GM20000 (cell line): ENCODE data around the gene RNF149.
"Not testable (repeated sequence)": the region's sequence is repeated elsewhere in the genome, so short reads cannot be mapped to it uniquely, and the experiment has no call there.

Experiments
- DNase-seq: peaks from one replicate; pipeline ENCODE4 v3.0.0; 2012; ENCODE audit warnings: low spot score
- TF ChIP-seq, protein P1 (sequence below): IDR thresholded peaks from 2 replicates; pipeline ENCODE4 v1.5.1; 2012; ENCODE audit warnings: mild to moderate bottlenecking, control low read depth; ENCODE audit errors: extremely low read depth, missing control alignments

RNF149 gene

GRCh38 chr2:101241158-101241557 is 67.3 kb downstream of the RNF149 start:
- DNase-seq = no peak
- TF ChIP-seq, protein P1, sequence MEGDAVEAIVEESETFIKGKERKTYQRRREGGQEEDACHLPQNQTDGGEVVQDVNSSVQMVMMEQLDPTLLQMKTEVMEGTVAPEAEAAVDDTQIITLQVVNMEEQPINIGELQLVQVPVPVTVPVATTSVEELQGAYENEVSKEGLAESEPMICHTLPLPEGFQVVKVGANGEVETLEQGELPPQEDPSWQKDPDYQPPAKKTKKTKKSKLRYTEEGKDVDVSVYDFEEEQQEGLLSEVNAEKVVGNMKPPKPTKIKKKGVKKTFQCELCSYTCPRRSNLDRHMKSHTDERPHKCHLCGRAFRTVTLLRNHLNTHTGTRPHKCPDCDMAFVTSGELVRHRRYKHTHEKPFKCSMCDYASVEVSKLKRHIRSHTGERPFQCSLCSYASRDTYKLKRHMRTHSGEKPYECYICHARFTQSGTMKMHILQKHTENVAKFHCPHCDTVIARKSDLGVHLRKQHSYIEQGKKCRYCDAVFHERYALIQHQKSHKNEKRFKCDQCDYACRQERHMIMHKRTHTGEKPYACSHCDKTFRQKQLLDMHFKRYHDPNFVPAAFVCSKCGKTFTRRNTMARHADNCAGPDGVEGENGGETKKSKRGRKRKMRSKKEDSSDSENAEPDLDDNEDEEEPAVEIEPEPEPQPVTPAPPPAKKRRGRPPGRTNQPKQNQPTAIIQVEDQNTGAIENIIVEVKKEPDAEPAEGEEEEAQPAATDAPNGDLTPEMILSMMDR = no peak

DNA sequence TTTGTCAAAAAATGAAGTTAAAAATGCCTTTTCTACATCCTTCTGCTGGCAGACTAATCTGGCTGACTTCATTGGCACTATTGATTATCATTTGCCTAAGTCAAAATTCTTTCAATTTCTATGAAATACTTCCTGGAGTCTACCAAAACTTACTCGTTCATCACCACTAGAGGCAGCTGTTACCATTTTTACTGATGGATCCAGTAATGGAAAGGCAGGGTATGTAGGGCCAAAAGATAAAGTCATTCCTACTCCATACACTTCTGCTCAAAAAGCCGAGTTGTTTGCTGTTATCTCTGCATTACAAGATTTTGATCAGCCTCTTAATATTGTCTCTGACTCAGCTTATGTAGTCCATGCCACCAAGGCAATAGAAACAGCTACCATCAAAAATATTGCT is 67.8 kb downstream of the RNF149 start:
- TF ChIP-seq, protein P1 = peak; percentile 31
- DNase-seq = not testable (repeated sequence)

DNA sequence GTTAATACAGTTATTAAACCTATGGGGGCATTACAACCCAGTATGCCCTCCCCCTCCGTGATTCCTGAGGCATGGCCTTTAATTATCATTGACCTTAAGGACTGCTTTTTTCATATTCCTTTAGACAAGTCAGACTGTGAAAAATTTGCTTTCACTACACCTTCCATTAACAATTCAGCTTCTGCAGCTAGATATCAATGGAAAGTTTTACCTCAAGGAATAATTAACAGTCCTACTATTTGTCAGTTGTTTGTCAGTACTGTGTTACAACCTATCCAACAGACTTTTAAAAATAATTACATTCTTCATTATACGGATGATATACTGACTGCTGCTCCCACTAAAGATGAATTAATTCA is 68.8 kb downstream of the RNF149 start:
- DNase-seq = not testable (repeated sequence)

GRCh38 chr2:101238930-101239759 is 69.4 kb downstream of the RNF149 start:
- no peak for DNase-seq
- TF ChIP-seq, protein P1 = no peak

GRCh38 chr2:101237944-101238343 is 70.6 kb downstream of the RNF149 start:
- DNase-seq = not testable (repeated sequence)

DNA sequence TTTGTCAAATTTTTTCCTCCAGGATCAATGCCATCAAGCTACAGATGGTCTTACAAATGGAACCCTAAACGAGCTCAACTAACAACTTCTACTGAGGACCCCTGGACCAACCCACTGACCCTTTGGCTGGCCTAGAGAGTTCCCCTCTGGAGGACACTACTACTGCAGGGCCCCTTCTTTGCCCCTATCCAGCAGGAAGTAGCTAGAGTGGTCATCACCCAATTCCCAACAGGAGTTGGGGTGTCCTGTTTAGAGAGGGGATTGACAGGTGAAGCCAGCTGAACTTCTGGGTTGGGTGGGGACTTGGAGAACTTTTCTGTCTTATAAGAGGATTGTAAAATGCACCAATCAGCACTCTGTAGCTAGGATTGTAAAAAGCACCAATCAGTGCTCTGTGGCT is 72.5 kb downstream of the RNF149 start:
- not testable (repeated sequence) for DNase-seq

GRCh38 chr2:101234169-101234938 is 74.1 kb downstream of the RNF149 start:
- DNase-seq = no peak
- TF ChIP-seq, protein P1 = no peak

- TF ChIP-seq, protein P1 = no peak
- DNase-seq = no peak
Observed at GRCh38 chr2:101232770-101233169, 75.7 kb downstream of the RNF149 start.
